Neural crest cell (in vitro differentiated cells): ENCODE measurements around the gene NDUFAF8. TPM values are rescaled to one million over a fixed set of nuclear protein-coding genes. Genes with fewer than 3 reads are reported as not detected.

Source experiments
- DNase-seq: peaks from one replicate; pipeline ENCODE4 v3.0.0; 2021; ENCODE audit warnings: low read depth, mixed read lengths, low spot score
- H3K27ac Mint-ChIP-seq: one replicate; pipeline ENCODE4 v1.8.0; 2021; ENCODE audit warnings: mild to moderate bottlenecking, mixed read lengths; ENCODE audit not compliant: unreplicated experiment
- H3K27me3 Mint-ChIP-seq: 2 replicates; pipeline ENCODE4 v1.8.0; 2021; ENCODE audit warnings: low read depth, mild to moderate bottlenecking, mixed read lengths
- H3K36me3 Mint-ChIP-seq: 2 replicates; pipeline ENCODE4 v1.8.0; 2021; ENCODE audit warnings: low read depth, mild to moderate bottlenecking, mixed read lengths
- H3K4me1 Mint-ChIP-seq: 2 replicates; pipeline ENCODE4 v1.8.0; 2021; ENCODE audit warnings: mixed read lengths
- H3K4me3 Mint-ChIP-seq: one replicate; pipeline ENCODE4 v1.8.0; 2021; ENCODE audit warnings: mild to moderate bottlenecking, mixed read lengths
- H3K9me3 Mint-ChIP-seq: 2 replicates; pipeline ENCODE4 v1.8.0; 2021; ENCODE audit warnings: mixed read lengths
- total RNA-seq: library from RNA; stranded (reverse); gene quantifications from 2 replicates; pipeline ENCODE4 v1.2.1, GENCODE V29; 2021
- TF ChIP-seq, protein P1 (sequence below): fragments of 200-600 bp; sonication (generic); conservative IDR thresholded peaks from 2 replicates; pipeline ENCODE4 v1.5.0; 2021; ENCODE audit warnings: antibody characterized with exemption, mild to moderate bottlenecking

The NDUFAF8 gene
- total RNA-seq, 1 donor from 2014 or later = 54.5 TPM

DNA sequence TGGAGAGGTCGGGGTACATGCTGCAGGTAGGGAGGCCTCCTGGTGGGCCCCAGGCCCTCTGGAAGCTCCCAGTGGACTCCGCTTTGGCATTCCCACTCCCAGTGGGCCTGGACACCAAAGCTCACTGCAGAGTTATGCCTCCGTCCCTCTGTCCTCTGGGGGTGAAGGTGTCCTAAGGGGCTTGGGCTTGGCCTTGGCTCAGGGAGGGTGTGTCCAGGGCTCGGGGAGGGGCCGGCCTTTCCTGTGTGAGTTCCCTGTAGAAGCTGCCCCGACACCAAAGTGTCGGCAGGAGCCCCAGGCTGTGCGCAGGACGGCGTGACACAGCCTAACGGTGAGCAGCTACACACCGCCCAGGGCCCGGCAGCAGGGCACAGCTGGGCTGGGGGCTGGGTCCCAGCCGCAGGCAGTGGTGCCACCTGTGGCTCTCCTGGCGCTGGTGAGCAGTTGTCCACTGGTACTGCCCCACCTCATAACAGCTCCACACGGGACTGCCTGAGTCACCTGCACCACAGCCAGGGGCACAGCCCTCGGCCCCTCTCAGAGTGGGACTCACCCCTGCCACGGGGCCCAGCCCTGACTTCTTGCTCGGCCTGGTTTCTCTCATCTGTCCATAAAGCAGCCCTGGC is 6.4 kb upstream of the NDUFAF8 start:
- Mint-ChIP-seq H3K4me3 (no peak overlapping the region), H3K27me3 (no peaks in the 10 kb centered on the region)
- no peak for DNase-seq

DNA sequence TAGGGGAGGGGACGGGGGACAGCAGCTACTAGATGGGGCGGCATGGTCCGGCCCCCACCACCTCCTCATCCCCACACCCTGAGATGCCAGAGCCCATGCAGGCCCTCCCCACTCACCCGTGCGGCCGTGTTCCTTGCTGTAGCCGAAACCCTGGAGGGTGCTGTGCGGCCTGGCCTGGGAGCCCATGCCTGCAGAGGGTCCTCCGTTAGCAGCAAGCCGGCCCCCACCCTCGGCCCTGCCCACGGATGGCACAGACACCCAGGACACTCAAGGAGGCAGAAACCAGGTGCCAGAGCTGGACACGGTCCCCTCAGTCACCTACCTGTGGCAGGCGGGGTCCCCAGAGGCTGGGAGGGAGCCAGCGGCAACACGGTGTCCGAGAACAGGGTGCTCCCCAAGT is 5.8 kb upstream of the NDUFAF8 start:
- Mint-ChIP-seq H3K4me3 (no peak overlapping the region), H3K4me1 (peaks cover 8% of the 10 kb centered on the region), H3K27me3 (no peaks in the 10 kb centered on the region), H3K36me3 (peaks cover 9% of the 10 kb centered on the region), H3K9me3 (no peaks in the 10 kb centered on the region), H3K27ac (no peak overlapping the region)
- DNase-seq = no peak
- TF ChIP-seq, protein P1, sequence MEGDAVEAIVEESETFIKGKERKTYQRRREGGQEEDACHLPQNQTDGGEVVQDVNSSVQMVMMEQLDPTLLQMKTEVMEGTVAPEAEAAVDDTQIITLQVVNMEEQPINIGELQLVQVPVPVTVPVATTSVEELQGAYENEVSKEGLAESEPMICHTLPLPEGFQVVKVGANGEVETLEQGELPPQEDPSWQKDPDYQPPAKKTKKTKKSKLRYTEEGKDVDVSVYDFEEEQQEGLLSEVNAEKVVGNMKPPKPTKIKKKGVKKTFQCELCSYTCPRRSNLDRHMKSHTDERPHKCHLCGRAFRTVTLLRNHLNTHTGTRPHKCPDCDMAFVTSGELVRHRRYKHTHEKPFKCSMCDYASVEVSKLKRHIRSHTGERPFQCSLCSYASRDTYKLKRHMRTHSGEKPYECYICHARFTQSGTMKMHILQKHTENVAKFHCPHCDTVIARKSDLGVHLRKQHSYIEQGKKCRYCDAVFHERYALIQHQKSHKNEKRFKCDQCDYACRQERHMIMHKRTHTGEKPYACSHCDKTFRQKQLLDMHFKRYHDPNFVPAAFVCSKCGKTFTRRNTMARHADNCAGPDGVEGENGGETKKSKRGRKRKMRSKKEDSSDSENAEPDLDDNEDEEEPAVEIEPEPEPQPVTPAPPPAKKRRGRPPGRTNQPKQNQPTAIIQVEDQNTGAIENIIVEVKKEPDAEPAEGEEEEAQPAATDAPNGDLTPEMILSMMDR = no peak

More for the DNA sequence above, 6.4 kb upstream of the NDUFAF8 start:
- H3K9me3 Mint-ChIP-seq = no peaks in the 10 kb centered on the region
- H3K27ac Mint-ChIP-seq = peak overlapping the region; percentile 67
- TF ChIP-seq, protein P1 = no peak
- peaks cover 4% of the 10 kb centered on the region for H3K4me1 Mint-ChIP-seq
- H3K36me3 Mint-ChIP-seq = peaks cover 10% of the 10 kb centered on the region

DNA sequence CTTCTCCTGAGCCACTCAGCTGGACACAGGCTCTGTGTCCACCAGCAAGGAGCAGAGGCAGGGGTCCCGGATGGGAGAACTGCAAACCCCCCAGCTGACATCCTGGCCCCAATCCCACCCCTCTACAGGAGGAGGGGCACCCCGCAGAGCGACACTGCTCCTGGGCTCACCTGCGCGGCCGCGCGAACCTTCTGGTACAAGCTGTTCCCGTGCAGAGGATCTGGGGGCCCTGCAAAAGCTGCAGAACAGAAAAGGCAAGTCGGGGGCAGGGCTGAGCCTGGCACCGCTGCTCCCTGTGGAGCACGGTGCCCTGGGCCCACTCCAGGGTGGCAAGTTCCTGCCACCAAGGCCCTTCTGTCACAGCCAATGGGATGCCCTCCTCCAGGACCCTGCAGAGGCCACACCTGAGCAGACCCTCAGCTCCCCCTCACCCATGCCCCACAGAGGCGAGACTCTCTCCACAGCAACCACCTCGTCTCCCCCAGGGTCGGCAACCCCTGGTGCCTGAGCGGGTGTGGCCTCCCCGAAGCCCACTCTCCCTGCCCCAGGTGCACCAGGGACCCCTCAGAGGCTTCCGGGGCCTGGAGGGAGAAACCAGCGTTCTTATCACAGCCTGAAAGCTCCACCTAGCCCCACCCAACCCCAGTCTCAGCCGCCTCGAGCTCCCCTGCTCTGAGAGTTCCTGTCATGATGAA is 5.2 kb upstream of the NDUFAF8 start:
- H3K4me1 Mint-ChIP-seq = peaks cover 9% of the 10 kb centered on the region
- peaks cover 9% of the 10 kb centered on the region for H3K36me3 Mint-ChIP-seq
- peaks cover under 1% of the 10 kb centered on the region for H3K27me3 Mint-ChIP-seq
- no peak overlapping the region for H3K4me3 Mint-ChIP-seq
- DNase-seq = no peak
- no peaks in the 10 kb centered on the region for H3K9me3 Mint-ChIP-seq
- TF ChIP-seq, protein P1 = no peak
- H3K27ac Mint-ChIP-seq = no peak overlapping the region

DNA sequence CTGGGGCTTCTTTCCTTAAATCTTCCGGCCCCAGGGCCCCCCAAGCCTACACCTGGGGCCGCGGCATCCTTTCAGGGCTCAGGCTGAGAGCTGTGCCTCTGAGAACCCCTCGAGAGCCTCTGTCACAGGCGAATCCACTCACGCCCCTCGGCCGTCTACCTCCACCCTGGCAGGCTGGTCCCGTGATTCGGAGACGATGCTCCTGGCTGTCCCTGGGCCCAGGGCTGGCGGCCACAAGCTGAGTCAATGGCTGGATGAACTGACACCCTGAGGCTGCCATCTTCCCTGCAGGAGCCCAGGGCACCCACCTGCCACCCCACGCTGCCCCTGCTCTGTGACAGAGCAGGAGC is 4.6 kb upstream of the NDUFAF8 start:
- peaks cover 9% of the 10 kb centered on the region for H3K36me3 Mint-ChIP-seq
- H3K27ac Mint-ChIP-seq = no peak overlapping the region
- H3K4me1 Mint-ChIP-seq = peaks cover 12% of the 10 kb centered on the region
- H3K27me3 Mint-ChIP-seq = peaks cover 2% of the 10 kb centered on the region
- no peaks in the 10 kb centered on the region for H3K9me3 Mint-ChIP-seq
- TF ChIP-seq, protein P1 = no peak
- no peak for DNase-seq
- H3K4me3 Mint-ChIP-seq = peak overlapping the region; percentile 25

DNA sequence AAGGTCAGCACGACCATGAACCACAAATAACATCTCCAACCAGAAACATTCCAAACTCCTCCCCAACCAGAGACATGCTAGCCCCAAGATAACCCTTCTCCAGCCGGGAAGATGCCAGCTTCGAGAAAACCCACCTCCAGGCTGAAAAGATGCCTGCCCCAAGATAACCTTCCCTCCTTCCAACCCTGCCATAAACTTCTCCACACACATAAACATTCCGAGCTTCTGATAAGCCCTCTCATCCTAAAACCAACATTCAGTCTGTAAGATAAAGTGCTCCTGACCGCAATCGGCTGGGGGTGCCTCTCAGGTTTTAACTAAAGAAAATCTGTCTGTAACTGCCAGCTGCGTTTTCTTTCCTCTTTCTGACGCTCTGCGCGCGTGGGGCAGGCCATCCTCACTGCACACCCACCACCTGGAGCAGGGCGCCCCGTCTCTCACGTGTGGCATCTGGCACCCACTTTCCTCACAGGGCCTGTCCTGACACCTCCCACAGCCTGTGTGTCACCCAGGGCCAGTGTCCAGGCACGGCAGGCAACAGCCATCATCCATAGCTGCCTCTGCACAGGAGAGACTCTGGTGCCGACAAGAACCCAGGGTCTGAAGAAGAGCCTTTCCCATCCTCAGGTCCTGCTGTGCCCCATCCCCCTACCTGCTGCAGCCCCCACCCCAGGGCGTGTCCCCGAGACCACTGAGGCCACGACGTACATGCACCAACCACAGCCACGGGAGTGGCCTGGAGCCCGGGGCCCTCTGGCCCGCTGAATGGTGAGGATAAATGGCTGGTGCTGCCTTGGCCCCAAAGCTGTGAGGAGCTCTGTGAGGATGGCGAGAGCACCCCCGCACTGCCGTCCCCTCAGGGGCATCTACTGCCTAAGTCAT is 3.9 kb upstream of the NDUFAF8 start:
- Mint-ChIP-seq H3K36me3 (peaks cover 3% of the 10 kb centered on the region), H3K9me3 (no peaks in the 10 kb centered on the region), H3K4me3 (peak overlapping the region; percentile 25), H3K27me3 (peaks cover 2% of the 10 kb centered on the region), H3K27ac (peak overlapping the region; percentile 44), H3K4me1 (peaks cover 19% of the 10 kb centered on the region)
- no peak for DNase-seq
- TF ChIP-seq, protein P1 = no peak
